PC-9 (cell line): ENCODE results near the gene NBEA. TPM values are rescaled to one million over a fixed set of nuclear protein-coding genes. Genes with fewer than 3 reads are reported as not detected.

Experiments used
- BruUV-seq: library from RNA; stranded (reverse); fragments of 400-500 nt; replicated peaks from 2 replicates; lab custom pipeline; 2021; lab: Mats Ljungman, UMichigan
- CTCF ChIA-PET: fragments of 300-600 bp; sonication (Branson Sonifier 250); formaldehyde crosslinking; loops from one replicate; lab custom pipeline; 2022; ENCODE audit warnings: antibody characterized with exemption; lab: Charles Lee
- POLR2A ChIA-PET: fragments of 300-600 bp; sonication (Branson Sonifier 250); formaldehyde crosslinking; loops from one replicate; lab custom pipeline; 2022; ENCODE audit warnings: antibody characterized with exemption; ENCODE audit not compliant: unreplicated experiment; lab: Charles Lee
- DNase-seq, 2 experiments: peaks; one replicate each; pipeline versions ENCODE4 v3.0.0 to v3.0.0-alpha.2; 2015 to 2022; ENCODE audit warnings: mixed read lengths in 1 of 2
- H2AFZ ChIP-seq: fragments of 200-600 bp; sonication (generic); 2 replicates; pipeline ENCODE4 v1.8.1; 2017; ENCODE audit warnings: antibody characterized with exemption
- H3F3A ChIP-seq: fragments of 200-600 bp; sonication (generic); 2 replicates; pipeline ENCODE4 v1.8.1; 2017; ENCODE audit warnings: antibody characterized with exemption, mild to moderate bottlenecking, low read depth; ENCODE audit not compliant: insufficient read depth
- H3K27ac ChIP-seq: fragments of 200-600 bp; sonication (generic); 2 replicates; pipeline ENCODE4 v1.6.1; 2016; ENCODE audit warnings: mixed run types
- H3K27me3 ChIP-seq: fragments of 200-600 bp; sonication (generic); 2 replicates; pipeline ENCODE4 v1.6.1; 2016; ENCODE audit warnings: low read depth, mixed run types; ENCODE audit not compliant: insufficient read depth
- H3K36me3 ChIP-seq: fragments of 200-600 bp; sonication (generic); 2 replicates; pipeline ENCODE4 v1.6.1; 2016; ENCODE audit warnings: low read depth, mixed run types
- H3K4me1 ChIP-seq: fragments of 200-600 bp; sonication (generic); replicated peaks from 2 replicates; pipeline ENCODE4 v1.6.1; 2016; ENCODE audit warnings: mixed run types; ENCODE audit not compliant: insufficient read depth
- H3K4me2 ChIP-seq: fragments of 200-600 bp; sonication (generic); 2 replicates; pipeline ENCODE4 v1.6.1; 2017; ENCODE audit warnings: mixed run types
- H3K4me3 ChIP-seq: fragments of 200-600 bp; sonication (generic); 2 replicates; pipeline ENCODE4 v1.6.1; 2016; ENCODE audit warnings: mixed run types
- H3K79me2 ChIP-seq: fragments of 200-600 bp; sonication (generic); 2 replicates; pipeline ENCODE4 v1.6.1; 2017; ENCODE audit warnings: low read depth, mixed run types
- H3K9me2 ChIP-seq: fragments of 200-600 bp; sonication (generic); 2 replicates; pipeline ENCODE4 v1.8.1; 2017; ENCODE audit warnings: mild to moderate bottlenecking; ENCODE audit not compliant: insufficient read depth
- H3K9me3 ChIP-seq: fragments of 200-600 bp; sonication (generic); 2 replicates; pipeline ENCODE4 v1.8.1; 2016; ENCODE audit warnings: low read depth; ENCODE audit not compliant: insufficient read depth
- H4K20me1 ChIP-seq: fragments of 200-600 bp; sonication (generic); 2 replicates; pipeline ENCODE4 v1.8.1; 2017; ENCODE audit not compliant: insufficient read depth
- EZH2 ChIP-seq: fragments of 200-600 bp; sonication (generic); IDR thresholded peaks from 2 replicates; pipeline ENCODE4 v1.8.0; 2017; ENCODE audit warnings: antibody characterized with exemption, low read depth
- intact Hi-C: fragments of 100-400 bp; cut with micrococcal nuclease; formaldehyde crosslinking; loops from one replicate; pipeline ENCODE4 v1.10.0; 2022; ENCODE audit not compliant: unreplicated experiment
- total RNA-seq: library from RNA; stranded (reverse); gene quantifications from 2 replicates; pipeline ENCODE4 v1.2.3, GENCODE V29; 2021
- TF ChIP-seq, protein P1 (sequence below): fragments of 200-600 bp; sonication (generic); conservative IDR thresholded peaks from 2 replicates; pipeline ENCODE4 v1.6.1; 2017; ENCODE audit warnings: mixed run types, antibody characterized with exemption, mild to moderate bottlenecking, moderate library complexity

Gene NBEA
- total RNA-seq, 1 experiment from 2014 or later: 4.0 TPM

GRCh38 chr13:35211949-35212348 is 269.9 kb downstream of the NBEA start:
- no TSS peak for BruUV-seq
- H3K4me1 ChIP-seq: no peaks in the 10 kb centered on the region
- H3K36me3 ChIP-seq: no peaks in the 10 kb centered on the region
- H2AFZ ChIP-seq: no peak overlapping the region
- no peaks in the 10 kb centered on the region for H3K9me3 ChIP-seq
- H3K4me2 ChIP-seq: no peak overlapping the region
- H3K4me3 ChIP-seq: no peak overlapping the region
- H3K79me2 ChIP-seq: no peaks in the 10 kb centered on the region
- H4K20me1 ChIP-seq: no peaks in the 10 kb centered on the region
- H3K27me3 ChIP-seq: no peaks in the 10 kb centered on the region
- H3K27ac ChIP-seq: no peak overlapping the region
- TF ChIP-seq, protein P1, sequence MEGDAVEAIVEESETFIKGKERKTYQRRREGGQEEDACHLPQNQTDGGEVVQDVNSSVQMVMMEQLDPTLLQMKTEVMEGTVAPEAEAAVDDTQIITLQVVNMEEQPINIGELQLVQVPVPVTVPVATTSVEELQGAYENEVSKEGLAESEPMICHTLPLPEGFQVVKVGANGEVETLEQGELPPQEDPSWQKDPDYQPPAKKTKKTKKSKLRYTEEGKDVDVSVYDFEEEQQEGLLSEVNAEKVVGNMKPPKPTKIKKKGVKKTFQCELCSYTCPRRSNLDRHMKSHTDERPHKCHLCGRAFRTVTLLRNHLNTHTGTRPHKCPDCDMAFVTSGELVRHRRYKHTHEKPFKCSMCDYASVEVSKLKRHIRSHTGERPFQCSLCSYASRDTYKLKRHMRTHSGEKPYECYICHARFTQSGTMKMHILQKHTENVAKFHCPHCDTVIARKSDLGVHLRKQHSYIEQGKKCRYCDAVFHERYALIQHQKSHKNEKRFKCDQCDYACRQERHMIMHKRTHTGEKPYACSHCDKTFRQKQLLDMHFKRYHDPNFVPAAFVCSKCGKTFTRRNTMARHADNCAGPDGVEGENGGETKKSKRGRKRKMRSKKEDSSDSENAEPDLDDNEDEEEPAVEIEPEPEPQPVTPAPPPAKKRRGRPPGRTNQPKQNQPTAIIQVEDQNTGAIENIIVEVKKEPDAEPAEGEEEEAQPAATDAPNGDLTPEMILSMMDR: no peak
- TF ChIP-seq EZH2: no peak
- H3K9me2 ChIP-seq: no peaks in the 10 kb centered on the region
- intact Hi-C loops: loop anchor here (2.0 to 10.0 kb wide), 2 partner anchors 509 to 743 kb away; no protein-coding TSS in a partner anchor
- POLR2A ChIA-PET: no interaction called here
- H3F3A ChIP-seq: no peaks in the 10 kb centered on the region
- CTCF ChIA-PET: no interaction called here
- no peak for DNase-seq

DNA sequence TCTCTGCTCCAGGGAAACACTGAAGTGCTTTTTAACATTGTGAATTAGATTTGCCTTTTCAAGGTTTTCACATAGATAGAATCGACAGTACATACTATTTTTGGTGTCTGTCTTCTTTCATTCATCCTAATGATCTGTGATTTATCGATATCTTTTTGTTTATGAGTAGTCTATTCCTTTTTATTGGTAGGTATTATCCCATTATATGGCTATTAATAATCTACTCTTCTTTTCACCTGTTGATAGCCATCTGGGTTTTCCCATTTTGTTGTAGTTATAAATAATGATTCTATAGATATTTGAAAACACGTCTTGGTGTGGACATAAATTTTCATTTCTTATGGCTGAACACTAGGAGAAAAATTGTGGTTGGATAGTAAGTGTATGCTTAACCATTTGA is 271.8 kb downstream of the NBEA start:
- TF ChIP-seq, protein P1: no peak
- TF ChIP-seq EZH2: no peak

GRCh38 chr13:35216131-35216530 is 274.1 kb downstream of the NBEA start:
- H3K79me2 ChIP-seq: no peaks in the 10 kb centered on the region
- no peak overlapping the region for H3K4me2 ChIP-seq
- H3K9me3 ChIP-seq: no peaks in the 10 kb centered on the region
- no peaks in the 10 kb centered on the region for H3K9me2 ChIP-seq
- CTCF ChIA-PET: no interaction called here
- intact Hi-C loops: loop anchor here (10.0 kb wide), 1 partner anchor 739 kb away; no protein-coding TSS in a partner anchor
- POLR2A ChIA-PET: no interaction called here
- BruUV-seq: no TSS peak
- TF ChIP-seq, protein P1: no peak
- no peak for TF ChIP-seq EZH2
- H3K27me3 ChIP-seq: no peaks in the 10 kb centered on the region
- no peaks in the 10 kb centered on the region for H3K36me3 ChIP-seq
- H3K4me3 ChIP-seq: no peak overlapping the region
- no peak for DNase-seq
- H2AFZ ChIP-seq: no peak overlapping the region
- no peaks in the 10 kb centered on the region for H3K4me1 ChIP-seq
- no peaks in the 10 kb centered on the region for H4K20me1 ChIP-seq
- H3F3A ChIP-seq: no peaks in the 10 kb centered on the region
- H3K27ac ChIP-seq: no peak overlapping the region

More for the DNA sequence above, 271.8 kb downstream of the NBEA start:
- no peak overlapping the region for H3K27ac ChIP-seq
- no peaks in the 10 kb centered on the region for H3K9me3 ChIP-seq
- no TSS peak for BruUV-seq
- H3K36me3 ChIP-seq: no peaks in the 10 kb centered on the region
- H3K4me2 ChIP-seq: no peak overlapping the region
- H3K4me1 ChIP-seq: no peaks in the 10 kb centered on the region
- no peak overlapping the region for H2AFZ ChIP-seq
- POLR2A ChIA-PET: no interaction called here
- H4K20me1 ChIP-seq: no peaks in the 10 kb centered on the region
- H3K9me2 ChIP-seq: no peaks in the 10 kb centered on the region
- no peak overlapping the region for H3K4me3 ChIP-seq
- CTCF ChIA-PET: no interaction called here
- H3K79me2 ChIP-seq: no peaks in the 10 kb centered on the region
- intact Hi-C loops: loop anchor here (10.0 kb wide), 1 partner anchor 741 kb away; no protein-coding TSS in a partner anchor
- H3K27me3 ChIP-seq: no peaks in the 10 kb centered on the region
- no peak for DNase-seq
- H3F3A ChIP-seq: no peaks in the 10 kb centered on the region
